Measurements from ENCODE around the gene ACKR3.

Gene ACKR3

DNA sequence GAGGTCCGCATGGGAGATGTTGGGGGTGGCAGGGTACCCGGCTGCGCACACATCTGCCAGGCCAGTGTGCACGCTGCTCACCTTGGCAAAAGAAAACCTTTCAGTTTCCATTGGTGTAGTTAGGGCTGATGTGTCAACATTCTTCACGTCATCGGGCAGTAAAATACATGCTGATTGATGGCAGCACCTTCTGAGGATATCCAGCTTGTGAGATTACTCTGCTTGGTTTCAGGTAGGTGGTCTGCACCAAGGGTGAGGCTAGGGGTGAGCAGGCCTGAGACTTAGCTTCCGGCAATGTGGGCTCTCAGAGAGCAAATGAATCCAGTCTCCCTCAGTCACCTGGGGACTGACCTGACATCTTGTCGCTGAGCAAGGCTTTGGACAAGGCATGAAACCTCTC, 19.3 kb upstream of the ACKR3 start:
- Histone ChIP-seq H3K27me3 (ENCODE audit: insufficient read depth, low read length, poor library complexity) (no peaks in the 10 kb centered on the region), H4K8ac (ENCODE audit: low read depth, low read length) (no peak overlapping the region), H2BK15ac (replicated peaks; ENCODE audit: low read depth) (no peak overlapping the region), H3K36me3 (ENCODE audit: control insufficient read depth, insufficient read depth, low read length) (no peaks in the 10 kb centered on the region), H3K27ac (ENCODE audit: low read depth, low read length) (no peak overlapping the region), H2BK5ac (ENCODE audit: low read length) (no peak overlapping the region), H3K79me2 (ENCODE audit: control insufficient read depth, insufficient read depth, low read length) (no peaks in the 10 kb centered on the region), H2AK5ac (ENCODE audit: low read length) (no peak overlapping the region), H3K4ac (ENCODE audit: low read depth, low read length) (no peak overlapping the region), H3K4me2 (ENCODE audit: low read length) (no peak overlapping the region), H3K9ac (ENCODE audit: low read length) (no peak overlapping the region), H3K56ac (ENCODE audit: low read length) (no peak overlapping the region), H3K79me1 (ENCODE audit: low read length) (no peaks in the 10 kb centered on the region), H3K18ac (ENCODE audit: low read length) (no peak overlapping the region), H2BK120ac (ENCODE audit: low read depth, low read length) (no peak overlapping the region), H4K5ac (ENCODE audit: low read length) (no peak overlapping the region), H3K4me1 (ENCODE audit: control insufficient read depth, low read depth, low read length) (no peaks in the 10 kb centered on the region), H3K4me3 (ENCODE audit: low read length) (no peak overlapping the region), H3K23ac (ENCODE audit: low read length) (no peak overlapping the region)
- DNase-seq: no peak
- WGBS (ENCODE audit: extremely low coverage, insufficient coverage, low lambda C conversion rate): no CpG with 5 or more reads among the region's 8 CpGs

DNA sequence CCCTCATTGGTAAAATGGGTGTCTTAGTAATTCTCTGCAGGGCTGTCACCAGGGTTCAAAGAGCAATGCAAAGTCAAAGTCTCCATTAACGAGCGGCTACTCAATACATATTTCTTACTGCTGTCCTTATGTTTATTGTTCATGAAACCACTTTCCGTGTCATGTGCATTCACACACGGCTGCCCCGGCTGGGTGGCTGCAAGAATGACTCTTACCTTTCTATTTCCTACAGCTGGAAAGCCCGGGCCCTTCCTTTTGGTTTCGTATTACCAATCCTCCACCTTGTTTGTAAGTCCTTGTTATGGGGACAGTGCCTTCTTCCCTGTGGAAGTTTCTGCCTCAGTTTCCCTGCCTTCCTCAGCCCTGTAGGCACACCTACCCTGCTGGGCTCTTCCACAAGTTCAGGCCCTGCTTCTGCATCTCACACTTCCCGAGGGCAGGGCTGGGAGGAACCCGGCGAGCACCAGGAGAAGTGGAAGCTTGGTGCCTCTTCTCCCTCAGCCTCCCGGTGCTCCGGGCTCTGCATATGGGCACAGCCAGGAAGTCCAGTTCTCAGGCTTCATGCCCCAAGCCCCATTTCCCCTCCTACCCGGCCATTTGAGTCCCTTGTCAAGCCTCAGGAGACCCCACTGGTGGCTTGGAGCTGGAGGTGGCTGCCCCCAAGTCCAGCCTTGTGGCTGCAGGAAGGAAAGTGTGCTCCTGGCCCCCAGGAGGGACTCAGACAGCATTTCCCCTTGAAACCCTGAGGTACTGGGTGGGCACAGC, 18.7 kb upstream of the ACKR3 start:
- H2BK5ac ChIP-seq (ENCODE audit: low read length): no peak overlapping the region
- no peak overlapping the region for H3K18ac ChIP-seq (ENCODE audit: low read length)
- H3K27me3 ChIP-seq (ENCODE audit: insufficient read depth, low read length, poor library complexity): no peaks in the 10 kb centered on the region
- H3K27ac ChIP-seq (ENCODE audit: low read depth, low read length): no peak overlapping the region
- H2AK5ac ChIP-seq (ENCODE audit: low read length): no peak overlapping the region
- no peak overlapping the region for H3K23ac ChIP-seq (ENCODE audit: low read length)
- no peak overlapping the region for H2BK120ac ChIP-seq (ENCODE audit: low read depth, low read length)
- H3K79me1 ChIP-seq (ENCODE audit: low read length): no peaks in the 10 kb centered on the region
- no peaks in the 10 kb centered on the region for H3K4me1 ChIP-seq (ENCODE audit: control insufficient read depth, low read depth, low read length)
- H3K9ac ChIP-seq (ENCODE audit: low read length): no peak overlapping the region
- no peak overlapping the region for H3K4ac ChIP-seq (ENCODE audit: low read depth, low read length)
- no peak overlapping the region for H3K4me3 ChIP-seq (ENCODE audit: low read length)
- H2BK15ac ChIP-seq (replicated peaks; ENCODE audit: low read depth): no peak overlapping the region
- no CpG with 5 or more reads among the region's 13 CpGs for WGBS (ENCODE audit: extremely low coverage, insufficient coverage, low lambda C conversion rate)
- H3K79me2 ChIP-seq (ENCODE audit: control insufficient read depth, insufficient read depth, low read length): no peaks in the 10 kb centered on the region
- no peak overlapping the region for H4K8ac ChIP-seq (ENCODE audit: low read depth, low read length)
- no peak overlapping the region for H3K4me2 ChIP-seq (ENCODE audit: low read length)
- H3K36me3 ChIP-seq (ENCODE audit: control insufficient read depth, insufficient read depth, low read length): no peaks in the 10 kb centered on the region
- no peak for DNase-seq
- no peak overlapping the region for H4K5ac ChIP-seq (ENCODE audit: low read length)
- H3K56ac ChIP-seq (ENCODE audit: low read length): no peak overlapping the region

DNA sequence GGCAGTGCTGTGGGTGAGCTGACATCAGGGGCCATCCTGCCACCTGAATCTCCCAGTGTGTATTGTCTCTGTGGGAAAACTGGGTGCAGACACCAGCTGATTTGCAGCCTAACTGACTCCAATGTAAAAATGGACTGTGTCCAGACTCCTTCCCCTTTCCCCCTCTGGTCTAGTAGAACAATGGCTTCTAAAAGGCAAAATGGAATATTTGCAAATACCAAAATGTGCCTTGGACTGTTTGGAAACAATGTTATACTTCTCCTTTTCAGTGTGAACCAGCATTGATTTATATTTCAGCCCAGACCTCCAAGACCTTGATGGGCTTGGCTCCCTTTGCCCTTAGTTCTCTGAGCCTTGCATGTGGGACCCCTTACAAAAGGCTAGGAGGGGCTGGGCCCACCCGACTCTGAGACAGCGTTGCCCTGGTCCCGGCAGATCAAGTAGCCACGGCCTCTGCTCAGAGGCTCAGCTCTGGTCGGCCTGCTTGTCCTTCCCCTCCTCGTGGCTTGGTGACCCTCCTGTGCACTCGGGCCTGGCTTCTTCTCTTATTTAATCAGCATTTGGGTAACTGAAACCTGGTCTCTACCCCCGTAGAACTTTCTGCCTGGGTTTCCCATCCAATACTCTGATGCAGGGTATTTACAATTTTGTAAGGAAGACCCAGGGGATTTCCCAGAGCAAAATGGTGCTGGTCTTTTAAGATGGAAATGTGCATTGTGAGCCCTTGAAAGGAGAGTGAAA, 18.0 kb upstream of the ACKR3 start:
- Histone ChIP-seq H3K4me1 (ENCODE audit: control insufficient read depth, low read depth, low read length) (no peaks in the 10 kb centered on the region), H3K23ac (ENCODE audit: low read length) (no peak overlapping the region), H3K4me2 (ENCODE audit: low read length) (no peak overlapping the region), H4K8ac (ENCODE audit: low read depth, low read length) (no peak overlapping the region), H2BK120ac (ENCODE audit: low read depth, low read length) (no peak overlapping the region), H3K79me1 (ENCODE audit: low read length) (no peaks in the 10 kb centered on the region), H4K5ac (ENCODE audit: low read length) (no peak overlapping the region), H3K4ac (ENCODE audit: low read depth, low read length) (no peak overlapping the region), H3K36me3 (ENCODE audit: control insufficient read depth, insufficient read depth, low read length) (no peaks in the 10 kb centered on the region), H3K27ac (ENCODE audit: low read depth, low read length) (no peak overlapping the region), H2AK5ac (ENCODE audit: low read length) (no peak overlapping the region), H2BK15ac (replicated peaks; ENCODE audit: low read depth) (no peak overlapping the region), H3K79me2 (ENCODE audit: control insufficient read depth, insufficient read depth, low read length) (no peaks in the 10 kb centered on the region), H2BK5ac (ENCODE audit: low read length) (no peak overlapping the region), H3K56ac (ENCODE audit: low read length) (no peak overlapping the region), H3K27me3 (ENCODE audit: insufficient read depth, low read length, poor library complexity) (no peaks in the 10 kb centered on the region), H3K4me3 (ENCODE audit: low read length) (no peak overlapping the region), H3K9ac (ENCODE audit: low read length) (no peak overlapping the region), H3K18ac (ENCODE audit: low read length) (no peak overlapping the region)
- WGBS (ENCODE audit: extremely low coverage, insufficient coverage, low lambda C conversion rate): no CpG with 5 or more reads among the region's 8 CpGs
- DNase-seq: no peak

DNA sequence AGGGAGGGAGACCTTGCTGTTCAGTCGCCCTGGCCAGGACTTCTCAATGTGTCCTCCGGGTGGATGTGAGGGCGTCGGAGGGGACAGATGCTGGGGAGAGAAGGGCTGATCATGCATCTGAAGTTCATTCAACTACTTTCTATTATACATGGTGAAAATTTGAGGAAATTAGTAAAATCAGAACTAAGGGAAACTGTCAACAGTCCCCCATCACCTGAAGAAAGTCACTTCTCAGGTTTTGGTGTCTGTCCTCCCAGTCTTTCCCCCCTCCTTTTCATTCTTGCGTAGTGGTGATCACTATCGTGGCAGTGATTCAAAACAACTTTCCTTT, 17.4 kb upstream of the ACKR3 start:
- H3K23ac ChIP-seq (ENCODE audit: low read length): no peak overlapping the region
- no peak for DNase-seq
- no peaks in the 10 kb centered on the region for H3K36me3 ChIP-seq (ENCODE audit: control insufficient read depth, insufficient read depth, low read length)
- H3K9ac ChIP-seq (ENCODE audit: low read length): no peak overlapping the region
- H2BK120ac ChIP-seq (ENCODE audit: low read depth, low read length): no peak overlapping the region
- WGBS (ENCODE audit: extremely low coverage, insufficient coverage, low lambda C conversion rate): no CpG with 5 or more reads among the region's 6 CpGs
- H2AK5ac ChIP-seq (ENCODE audit: low read length): no peak overlapping the region
- no peak overlapping the region for H3K27ac ChIP-seq (ENCODE audit: low read depth, low read length)
- H3K18ac ChIP-seq (ENCODE audit: low read length): no peak overlapping the region
- no peaks in the 10 kb centered on the region for H3K79me1 ChIP-seq (ENCODE audit: low read length)
- H3K56ac ChIP-seq (ENCODE audit: low read length): no peak overlapping the region
- no peak overlapping the region for H4K8ac ChIP-seq (ENCODE audit: low read depth, low read length)
- H3K27me3 ChIP-seq (ENCODE audit: insufficient read depth, low read length, poor library complexity): no peaks in the 10 kb centered on the region
- H3K4me2 ChIP-seq (ENCODE audit: low read length): no peak overlapping the region
- no peak overlapping the region for H3K4ac ChIP-seq (ENCODE audit: low read depth, low read length)
- no peak overlapping the region for H3K4me3 ChIP-seq (ENCODE audit: low read length)
- H2BK15ac ChIP-seq (replicated peaks; ENCODE audit: low read depth): no peak overlapping the region
- H3K4me1 ChIP-seq (ENCODE audit: control insufficient read depth, low read depth, low read length): no peaks in the 10 kb centered on the region
- H4K5ac ChIP-seq (ENCODE audit: low read length): no peak overlapping the region
- no peaks in the 10 kb centered on the region for H3K79me2 ChIP-seq (ENCODE audit: control insufficient read depth, insufficient read depth, low read length)
- H2BK5ac ChIP-seq (ENCODE audit: low read length): no peak overlapping the region

DNA sequence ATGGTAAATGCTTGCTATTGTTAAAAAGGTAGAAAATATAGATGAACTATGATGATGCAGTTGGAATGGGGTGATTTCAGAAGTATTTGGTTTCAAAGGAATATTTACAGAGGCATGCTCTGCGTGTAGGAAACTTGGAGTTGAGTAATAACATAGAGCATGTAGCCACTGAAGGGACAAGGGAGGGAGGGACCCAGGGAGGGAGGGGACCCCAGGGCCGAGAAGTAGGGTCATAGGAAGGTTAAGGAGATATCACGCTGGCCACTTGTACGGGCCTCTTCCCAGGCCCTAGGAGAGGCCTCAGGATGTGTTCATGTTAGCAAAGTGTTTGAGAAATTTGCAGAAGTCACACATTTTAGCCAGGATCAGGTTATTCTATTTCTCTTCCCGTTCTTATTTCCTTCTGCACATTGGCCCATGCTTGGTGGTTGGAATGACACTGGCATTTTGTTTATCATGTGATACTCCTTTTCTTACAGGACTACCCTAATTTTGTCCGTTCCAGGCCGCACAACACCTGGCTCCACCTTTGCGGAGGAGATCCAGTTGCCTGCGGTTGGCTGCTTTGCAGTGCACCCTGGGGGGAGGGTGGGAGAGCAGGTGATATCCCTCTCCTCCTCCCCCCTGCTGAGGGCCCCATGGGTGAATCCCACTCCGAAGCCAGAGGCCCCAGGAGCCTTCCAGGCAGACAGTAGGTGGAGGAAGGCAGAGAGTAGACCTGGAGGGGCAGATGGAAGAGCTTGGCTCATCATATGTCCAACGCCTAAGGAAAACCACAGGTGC, 16.9 kb upstream of the ACKR3 start:
- no peak overlapping the region for H3K18ac ChIP-seq (ENCODE audit: low read length)
- DNase-seq: no peak
- H4K5ac ChIP-seq (ENCODE audit: low read length): no peak overlapping the region
- H3K23ac ChIP-seq (ENCODE audit: low read length): no peak overlapping the region
- no peak overlapping the region for H3K9ac ChIP-seq (ENCODE audit: low read length)
- H3K4me3 ChIP-seq (ENCODE audit: low read length): no peak overlapping the region
- H3K27ac ChIP-seq (ENCODE audit: low read depth, low read length): no peak overlapping the region
- no peak overlapping the region for H2BK5ac ChIP-seq (ENCODE audit: low read length)
- no peak overlapping the region for H3K4me2 ChIP-seq (ENCODE audit: low read length)
- H3K79me2 ChIP-seq (ENCODE audit: control insufficient read depth, insufficient read depth, low read length): no peaks in the 10 kb centered on the region
- no peaks in the 10 kb centered on the region for H3K27me3 ChIP-seq (ENCODE audit: insufficient read depth, low read length, poor library complexity)
- no peak overlapping the region for H4K8ac ChIP-seq (ENCODE audit: low read depth, low read length)
- no peaks in the 10 kb centered on the region for H3K79me1 ChIP-seq (ENCODE audit: low read length)
- H2AK5ac ChIP-seq (ENCODE audit: low read length): no peak overlapping the region
- H3K36me3 ChIP-seq (ENCODE audit: control insufficient read depth, insufficient read depth, low read length): no peaks in the 10 kb centered on the region
- no peak overlapping the region for H2BK120ac ChIP-seq (ENCODE audit: low read depth, low read length)
- no peaks in the 10 kb centered on the region for H3K4me1 ChIP-seq (ENCODE audit: control insufficient read depth, low read depth, low read length)
- no peak overlapping the region for H2BK15ac ChIP-seq (replicated peaks; ENCODE audit: low read depth)
- no peak overlapping the region for H3K56ac ChIP-seq (ENCODE audit: low read length)
- WGBS (ENCODE audit: extremely low coverage, insufficient coverage, low lambda C conversion rate): no CpG with 5 or more reads among the region's 11 CpGs
- no peak overlapping the region for H3K4ac ChIP-seq (ENCODE audit: low read depth, low read length)
